Measurements from ENCODE around the gene KRT79. TPM values are rescaled to one million over a fixed set of nuclear protein-coding genes. Genes with fewer than 3 reads are reported as not detected.

KRT79 gene
- total RNA-seq, 6 donors from 2014 or later = 0.30 to 8.9 (median 1.3) TPM; not detected in 2

GRCh38 chr12:52826611-52827498 lies 7.3 kb downstream of the KRT79 start:
- ATAC-seq (ENCODE audit: low FRiP score in 2 of 2) = no peak
- H3K27ac ChIP-seq = no peak overlapping the region
- no peaks in the 10 kb centered on the region for H3K9me3 ChIP-seq
- TF ChIP-seq EP300 (IDR thresholded peaks at IDR 0.05) (no peak), CTCF (IDR thresholded peaks at IDR 0.05) (no peak), POLR2A (IDR thresholded peaks at IDR 0.05) (no peak), POLR2AphosphoS5 (IDR thresholded peaks at IDR 0.05) (no peak)
- H3K4me3 ChIP-seq = no peak overlapping the region
- 87 to 89% methylated on average over 9 to 11 of the region's 11 CpGs for WGBS, 2 donors
- H3K36me3 ChIP-seq = no peaks in the 10 kb centered on the region
- H3K4me1 ChIP-seq = peaks cover 0 to 12% (median 2%) of the 10 kb centered on the region in 4 donors
- DNase-seq = no peak
- H3K27me3 ChIP-seq = no peaks in the 10 kb centered on the region

- Histone ChIP-seq H3K27ac (no peak overlapping the region), H3K27me3 (no peaks in the 10 kb centered on the region), H3K4me1 (peaks cover 0 to 14% (median 2%) of the 10 kb centered on the region in 4 donors), H3K4me3 (no peak overlapping the region), H3K9me3 (no peaks in the 10 kb centered on the region), H3K36me3 (no peaks in the 10 kb centered on the region)
- 75 to 80% methylated on average over 4 of the region's 4 CpGs for WGBS, 2 donors
- ATAC-seq (ENCODE audit: low FRiP score in 2 of 2) (no peak), DNase-seq (no peak)
- TF ChIP-seq POLR2AphosphoS5 (IDR thresholded peaks at IDR 0.05) = no peak
- no peak for TF ChIP-seq CTCF (IDR thresholded peaks at IDR 0.05)
- no peak for TF ChIP-seq EP300 (IDR thresholded peaks at IDR 0.05)
These were observed 8.2 kb downstream of the KRT79 start for GRCh38 chr12:52825961-52826360.

- TF ChIP-seq CTCF (IDR thresholded peaks at IDR 0.05) (no peak), POLR2AphosphoS5 (IDR thresholded peaks at IDR 0.05) (no peak), EP300 (IDR thresholded peaks at IDR 0.05) (no peak), POLR2A (IDR thresholded peaks at IDR 0.05) (no peak)
- ATAC-seq (ENCODE audit: low FRiP score in 2 of 2) (no peak), DNase-seq (no peak)
- Histone ChIP-seq H3K27me3 (no peaks in the 10 kb centered on the region), H3K4me1 (peaks cover 0 to 14% (median 2%) of the 10 kb centered on the region in 4 donors), H3K36me3 (no peaks in the 10 kb centered on the region), H3K9me3 (no peaks in the 10 kb centered on the region), H3K27ac (no peak overlapping the region), H3K4me3 (no peak overlapping the region)
- WGBS, 2 donors = 92 to 100% methylated on average over 1 to 5 of the region's 5 CpGs
These were observed 9.2 kb downstream of the KRT79 start for GRCh38 chr12:52824741-52825410.

GRCh38 chr12:52823761-52824450 lies 10.2 kb downstream of the KRT79 start:
- WGBS, 2 donors = 86 to 91% methylated on average over 5 to 15 of the region's 15 CpGs
- no peak for DNase-seq
- ATAC-seq (ENCODE audit: low FRiP score in 2 of 2) = no peak

More at GRCh38 chr12:52823761-52824450, 10.2 kb downstream of the KRT79 start:
- no peak overlapping the region for H3K27ac ChIP-seq
- no peak overlapping the region for H3K4me3 ChIP-seq
- TF ChIP-seq CTCF (IDR thresholded peaks at IDR 0.05) (no peak), POLR2AphosphoS5 (IDR thresholded peaks at IDR 0.05) (no peak), EP300 (IDR thresholded peaks at IDR 0.05) (no peak), POLR2A (IDR thresholded peaks at IDR 0.05) (no peak)
- H3K36me3 ChIP-seq = no peaks in the 10 kb centered on the region
- H3K4me1 ChIP-seq = peaks cover 0 to 14% (median 2%) of the 10 kb centered on the region in 4 donors
- H3K27me3 ChIP-seq = no peaks in the 10 kb centered on the region
- H3K9me3 ChIP-seq = no peaks in the 10 kb centered on the region
